ENCODE results near the gene CEP72. TPM values are rescaled to one million over a fixed set of nuclear protein-coding genes. Genes with fewer than 3 reads are reported as not detected.

The CEP72 gene
- total RNA-seq, 1 donor from 2014 or later = 4.8 TPM

DNA sequence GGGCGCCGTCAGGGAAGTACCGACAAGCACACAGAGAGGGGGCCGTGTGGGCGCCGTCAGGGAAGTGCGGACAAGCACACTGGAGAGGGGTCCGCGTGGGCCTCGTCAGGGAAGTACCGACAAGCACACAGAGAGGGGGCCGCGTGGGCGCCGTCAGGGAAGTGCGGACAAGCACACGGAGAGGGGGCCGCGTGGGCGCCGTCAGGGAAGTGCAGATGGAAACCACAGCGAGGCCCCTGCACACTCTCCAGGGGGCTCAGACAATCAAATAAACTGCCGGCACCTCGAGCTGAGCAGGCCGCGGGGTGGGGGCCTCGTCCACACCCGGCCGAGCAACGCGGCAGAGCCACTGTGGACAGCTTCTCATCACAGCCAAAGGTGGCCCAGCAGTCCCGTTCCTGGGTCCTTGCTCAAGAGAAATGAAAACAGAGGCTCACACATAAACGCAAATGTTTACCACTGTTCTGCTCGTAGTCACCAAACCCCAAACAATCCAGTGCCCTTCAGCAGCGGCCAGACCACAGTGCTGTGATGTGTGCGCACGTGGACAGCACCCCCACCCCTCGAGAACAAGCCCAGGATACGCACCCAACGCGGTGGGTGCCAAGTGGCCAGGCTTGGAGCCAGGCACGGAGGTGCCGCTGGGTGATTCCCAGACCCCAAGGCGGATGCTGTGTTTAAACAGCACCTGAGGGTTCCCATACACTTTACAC, 56.3 kb downstream of the CEP72 start:
- peaks cover 19% of the 10 kb centered on the region for H3K27me3 ChIP-seq (ENCODE audit: control insufficient read depth, insufficient read depth, low read length)
- DNase-seq (ENCODE audit: low read depth) = no peak
- TF ChIP-seq, protein P1, sequence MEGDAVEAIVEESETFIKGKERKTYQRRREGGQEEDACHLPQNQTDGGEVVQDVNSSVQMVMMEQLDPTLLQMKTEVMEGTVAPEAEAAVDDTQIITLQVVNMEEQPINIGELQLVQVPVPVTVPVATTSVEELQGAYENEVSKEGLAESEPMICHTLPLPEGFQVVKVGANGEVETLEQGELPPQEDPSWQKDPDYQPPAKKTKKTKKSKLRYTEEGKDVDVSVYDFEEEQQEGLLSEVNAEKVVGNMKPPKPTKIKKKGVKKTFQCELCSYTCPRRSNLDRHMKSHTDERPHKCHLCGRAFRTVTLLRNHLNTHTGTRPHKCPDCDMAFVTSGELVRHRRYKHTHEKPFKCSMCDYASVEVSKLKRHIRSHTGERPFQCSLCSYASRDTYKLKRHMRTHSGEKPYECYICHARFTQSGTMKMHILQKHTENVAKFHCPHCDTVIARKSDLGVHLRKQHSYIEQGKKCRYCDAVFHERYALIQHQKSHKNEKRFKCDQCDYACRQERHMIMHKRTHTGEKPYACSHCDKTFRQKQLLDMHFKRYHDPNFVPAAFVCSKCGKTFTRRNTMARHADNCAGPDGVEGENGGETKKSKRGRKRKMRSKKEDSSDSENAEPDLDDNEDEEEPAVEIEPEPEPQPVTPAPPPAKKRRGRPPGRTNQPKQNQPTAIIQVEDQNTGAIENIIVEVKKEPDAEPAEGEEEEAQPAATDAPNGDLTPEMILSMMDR (IDR thresholded peaks at IDR 0.05; ENCODE audit: insufficient read depth, low read length, poor library complexity, severe bottlenecking) = no peak

DNA sequence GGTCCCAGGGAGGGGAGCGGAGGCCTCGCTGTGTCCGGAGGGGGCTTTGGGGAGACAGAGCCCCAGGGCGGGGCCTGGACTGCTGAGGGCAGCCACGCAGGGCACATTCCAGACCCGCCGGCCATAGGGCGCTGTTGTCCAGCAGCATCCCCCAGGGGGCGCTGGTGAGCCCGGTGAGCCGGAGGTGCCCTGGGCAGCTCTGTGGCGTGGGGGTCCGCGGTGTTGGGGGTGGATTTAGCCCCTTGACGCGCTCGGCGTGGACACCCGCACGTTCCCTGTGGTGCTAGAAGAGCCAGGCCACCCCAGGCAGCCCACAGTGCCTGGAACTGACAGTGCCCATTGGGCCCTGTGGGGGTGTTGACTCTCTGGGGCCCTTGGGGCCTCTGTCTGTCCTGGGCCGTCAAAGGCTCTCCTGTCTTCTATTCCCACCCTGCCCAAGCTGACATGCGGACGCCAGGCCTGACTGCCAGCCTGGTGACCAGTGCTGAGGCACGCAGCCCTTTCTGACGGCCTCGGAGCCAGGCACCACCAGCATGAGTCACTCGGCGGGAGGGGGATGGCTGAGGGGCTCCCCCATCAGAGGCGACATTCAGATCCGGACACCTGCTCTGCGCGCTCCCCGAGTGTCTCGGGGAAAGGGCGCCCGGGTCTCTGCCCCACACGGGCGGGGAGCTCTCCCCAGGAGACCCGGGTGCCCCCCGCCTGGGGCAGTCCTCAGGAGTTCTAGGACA, 57.1 kb downstream of the CEP72 start:
- H3K36me3 ChIP-seq (ENCODE audit: control insufficient read depth, insufficient read depth, low read length) = no peaks in the 10 kb centered on the region
- H3K27me3 ChIP-seq (ENCODE audit: control insufficient read depth, insufficient read depth, low read length) = peaks cover 27% of the 10 kb centered on the region
- no peak overlapping the region for H3K4me3 ChIP-seq (ENCODE audit: low read depth, low read length)
- TF ChIP-seq, protein P1 (IDR thresholded peaks at IDR 0.05; ENCODE audit: insufficient read depth, low read length, poor library complexity, severe bottlenecking) = peak; percentile 73
- DNase-seq (ENCODE audit: low read depth) = no peak

More for the DNA sequence above, 56.3 kb downstream of the CEP72 start:
- Histone ChIP-seq H3K36me3 (ENCODE audit: control insufficient read depth, insufficient read depth, low read length) (no peaks in the 10 kb centered on the region), H3K4me3 (ENCODE audit: low read depth, low read length) (no peak overlapping the region)

DNA sequence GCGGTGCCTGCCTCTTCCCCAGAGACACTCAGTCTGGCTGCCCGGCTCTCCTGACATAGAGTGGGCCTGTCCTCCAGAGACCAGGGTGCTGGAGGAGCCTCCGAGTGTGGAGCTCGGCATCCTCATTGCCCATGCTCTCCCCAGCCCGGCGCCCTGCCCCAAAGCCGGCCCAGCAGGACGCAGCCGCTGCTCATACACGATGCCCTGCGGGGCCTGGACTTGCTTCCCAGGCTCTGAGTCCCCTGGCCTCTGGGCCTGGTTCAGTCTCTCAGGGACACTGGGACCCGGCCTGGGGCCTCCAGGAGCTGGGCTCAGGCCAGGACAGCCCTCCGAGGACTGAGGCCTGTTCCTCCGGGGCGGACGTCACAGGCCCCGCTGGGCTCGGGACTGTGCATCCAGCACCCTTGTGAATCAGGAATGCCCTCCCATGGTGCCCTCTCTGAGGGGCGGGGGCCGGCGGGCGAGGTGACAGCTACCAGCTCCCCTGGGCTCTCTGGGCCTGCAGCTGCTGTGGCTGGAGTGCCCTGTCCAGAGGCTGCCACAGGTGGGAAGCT, 57.8 kb downstream of the CEP72 start:
- Histone ChIP-seq H3K4me3 (ENCODE audit: low read depth, low read length) (no peak overlapping the region), H3K36me3 (ENCODE audit: control insufficient read depth, insufficient read depth, low read length) (no peaks in the 10 kb centered on the region), H3K27me3 (ENCODE audit: control insufficient read depth, insufficient read depth, low read length) (peaks cover 32% of the 10 kb centered on the region)
- DNase-seq (ENCODE audit: low read depth) = no peak
- TF ChIP-seq, protein P1 (IDR thresholded peaks at IDR 0.05; ENCODE audit: insufficient read depth, low read length, poor library complexity, severe bottlenecking) = no peak

DNA sequence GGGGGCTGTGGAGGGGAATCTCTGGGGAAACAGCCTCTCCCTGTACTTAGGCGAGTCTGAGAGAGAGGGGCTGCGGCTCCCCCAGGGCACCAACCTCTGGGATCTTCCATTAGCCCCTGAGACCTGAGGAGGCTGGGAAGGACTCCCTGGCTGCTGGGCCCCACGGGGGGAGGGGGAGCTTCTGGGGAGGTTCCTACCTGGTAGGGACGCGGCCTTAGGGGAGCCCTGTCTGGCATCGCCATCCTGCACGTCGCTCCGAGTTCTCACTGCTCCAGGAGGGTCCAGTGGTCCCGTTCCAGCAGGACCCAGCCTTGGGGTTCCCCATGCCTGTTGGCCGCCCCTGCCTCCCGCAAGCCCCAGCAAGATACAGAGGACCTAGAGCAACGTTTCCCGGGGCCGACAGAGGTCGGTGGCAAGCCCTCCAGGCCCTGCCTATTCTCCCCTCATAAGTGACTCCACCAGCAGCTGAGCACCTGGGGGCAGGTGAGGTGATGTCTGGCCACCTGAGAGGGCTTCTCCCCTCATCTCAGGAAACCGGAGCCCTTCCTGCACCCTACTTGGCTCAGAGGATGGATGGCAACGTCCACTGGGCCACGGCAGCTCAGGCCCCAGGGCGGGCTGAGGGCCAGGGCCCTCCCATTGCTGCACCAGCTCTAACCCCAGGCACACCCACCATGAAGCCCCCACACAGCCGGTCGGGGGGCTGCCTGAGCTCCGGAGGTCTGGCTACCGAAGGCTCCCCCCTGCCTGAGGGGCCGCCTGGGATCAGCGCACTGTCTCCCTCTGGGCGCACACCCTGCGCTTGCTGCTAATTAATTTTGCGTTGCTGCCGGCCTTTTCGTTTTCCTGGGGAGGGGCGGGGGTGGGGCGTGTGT, 58.5 kb downstream of the CEP72 start:
- no peak overlapping the region for H3K4me3 ChIP-seq (ENCODE audit: low read depth, low read length)
- peaks cover 32% of the 10 kb centered on the region for H3K27me3 ChIP-seq (ENCODE audit: control insufficient read depth, insufficient read depth, low read length)
- TF ChIP-seq, protein P1 (IDR thresholded peaks at IDR 0.05; ENCODE audit: insufficient read depth, low read length, poor library complexity, severe bottlenecking) = no peak
- no peak for DNase-seq (ENCODE audit: low read depth)
- no peaks in the 10 kb centered on the region for H3K36me3 ChIP-seq (ENCODE audit: control insufficient read depth, insufficient read depth, low read length)

GRCh38 chr5:671459-672328, 59.6 kb downstream of the CEP72 start:
- Histone ChIP-seq H3K27me3 (ENCODE audit: control insufficient read depth, insufficient read depth, low read length) (peaks cover 39% of the 10 kb centered on the region), H3K36me3 (ENCODE audit: control insufficient read depth, insufficient read depth, low read length) (no peaks in the 10 kb centered on the region), H3K4me3 (ENCODE audit: low read depth, low read length) (no peak overlapping the region)
- DNase-seq (ENCODE audit: low read depth) = no peak
- TF ChIP-seq, protein P1 (IDR thresholded peaks at IDR 0.05; ENCODE audit: insufficient read depth, low read length, poor library complexity, severe bottlenecking) = peak; percentile 94

Measured in kidney epithelial cell (primary cell).